HepG2 (cell line): ENCODE measurements around the gene ABCB6. TPM values are rescaled to one million over a fixed set of nuclear protein-coding genes. Genes with fewer than 3 reads are reported as not detected.

Experiments
- ADNP ChIP-seq: sonication (generic); formaldehyde crosslinking; IDR thresholded peaks from 2 replicates; pipeline ENCODE4 v1.4.0; 2020; ENCODE audit warnings: missing genetic modification reagents
- ARNT ChIP-seq: fragments of 450-650 bp; IDR thresholded peaks from 2 replicates; pipeline ENCODE4 v1.6.1; 2017
- ATF3 ChIP-seq: sonication (generic); formaldehyde crosslinking; IDR thresholded peaks from 2 replicates; pipeline ENCODE4 v1.4.0; 2020; ENCODE audit warnings: missing genetic modification reagents
- DMTF1 ChIP-seq: sonication (generic); formaldehyde crosslinking; IDR thresholded peaks from 2 replicates; pipeline ENCODE4 v1.4.0; 2020; ENCODE audit warnings: mild to moderate bottlenecking, missing genetic modification reagents
- EZH2 ChIP-seq: conservative IDR thresholded peaks from 2 replicates; pipeline ENCODE4 v1.6.1; 2012; ENCODE audit warnings: mild to moderate bottlenecking, low read depth, low read length, moderate library complexity
- FOXP4 ChIP-seq: sonication (generic); formaldehyde crosslinking; IDR thresholded peaks from 2 replicates; pipeline ENCODE4 v1.4.0; 2020; ENCODE audit warnings: missing genetic modification reagents
- GLMP ChIP-seq: sonication (generic); formaldehyde crosslinking; IDR thresholded peaks from 2 replicates; pipeline ENCODE4 v1.9.0; 2021; ENCODE audit warnings: missing genetic modification reagents, mild to moderate bottlenecking, borderline replicate concordance
- KDM5B ChIP-seq: sonication (generic); formaldehyde crosslinking; IDR thresholded peaks from 2 replicates; pipeline ENCODE4 v1.4.0; 2020; ENCODE audit warnings: missing genetic modification reagents, mild to moderate bottlenecking, borderline replicate concordance
- MAFF ChIP-seq: IDR thresholded peaks from 2 replicates; pipeline ENCODE4 v1.6.1; 2011; ENCODE audit warnings: low read depth, low read length, improper control_type of control experiment
- MAZ ChIP-seq, 2 experiments: sonication (generic) in 1 of 2; formaldehyde crosslinking in 1 of 2; IDR thresholded peaks; 2 replicates each; pipeline versions ENCODE4 v1.5.0 to v1.6.1; 2012 to 2020; ENCODE audit warnings: low read depth in 2 of 2, mild to moderate bottlenecking in 2 of 2, borderline replicate concordance in 1 of 2, improper control_type of control experiment in 1 of 2, low read length in 1 of 2, missing genetic modification reagents in 1 of 2, moderate library complexity in 1 of 2
- PCBP2 ChIP-seq: fragments of 200-400 bp; formaldehyde crosslinking; optimal IDR thresholded peaks from 2 replicates; pipeline ENCODE3; 2018; ENCODE audit warnings: low read length, low read depth; ENCODE audit not compliant: poor library complexity, severe bottlenecking
- SMAD1 ChIP-seq: sonication (generic); formaldehyde crosslinking; IDR thresholded peaks from 2 replicates; pipeline ENCODE4 v1.4.0; 2020; ENCODE audit warnings: missing genetic modification reagents, low read depth, mild to moderate bottlenecking, borderline replicate concordance
- ZBTB39 ChIP-seq: sonication (generic); formaldehyde crosslinking; IDR thresholded peaks from 2 replicates; pipeline ENCODE4 v1.5.0; 2020; ENCODE audit warnings: missing genetic modification reagents
- ZNF160 ChIP-seq: sonication (generic); formaldehyde crosslinking; IDR thresholded peaks from 2 replicates; pipeline ENCODE4 v1.8.0; 2022; ENCODE audit warnings: mild to moderate bottlenecking, inconsistent platforms, missing genetic modification reagents
- ZNF253 ChIP-seq: sonication (generic); formaldehyde crosslinking; IDR thresholded peaks from 2 replicates; pipeline ENCODE4 v1.8.0; 2022; ENCODE audit warnings: mild to moderate bottlenecking, missing genetic modification reagents, borderline replicate concordance
- ZNF546 ChIP-seq: sonication (generic); formaldehyde crosslinking; conservative IDR thresholded peaks from 2 replicates; pipeline ENCODE4 v1.8.1; 2023; ENCODE audit warnings: mild to moderate bottlenecking, missing genetic modification reagents
- ZNF644 ChIP-seq: IDR thresholded peaks from 2 replicates; pipeline ENCODE4 v1.6.1; 2016; ENCODE audit warnings: low read depth
- ZNF652 ChIP-seq: IDR thresholded peaks from 2 replicates; pipeline ENCODE4 v1.6.1; 2016; ENCODE audit warnings: low read depth, borderline replicate concordance
- ZSCAN9 ChIP-seq: IDR thresholded peaks from 2 replicates; pipeline ENCODE4 v1.6.1; 2016; ENCODE audit warnings: borderline replicate concordance
- polyA plus RNA-seq, 8 experiments: library from polyadenylated mRNA; depleted of rRNA in 3 of 8; stranded (reverse) in 7 of 8; unstranded in 1 of 8; fragments of >200 nt; fragmentation: Illumina TruSeq in 4 of 8; extraction: Trizol in 4 of 8; gene quantifications; 2 replicates each; pipeline versions ENCODE4 v1.2.1 to v1.2.3, GENCODE V29; 2011 to 2016; ENCODE audit warnings: low read depth in 4 of 8, missing spikeins in 1 of 8, mixed read lengths in 1 of 8; ENCODE audit not compliant: insufficient read depth in 1 of 8
- total RNA-seq, 5 experiments: library from RNA; depleted of rRNA; stranded (reverse); fragments of >200 nt; fragmentation: Illumina TruSeq; extraction: Trizol; gene quantifications; 2 replicates each; pipeline ENCODE4 v1.2.3, GENCODE V29; 2016; ENCODE audit warnings: low read depth in 1 of 5

Gene ABCB6
- total and polyA plus RNA-seq, 2 of the 13 experiments (the other 11 are each of a cell fraction or from before 2014, with no cell fraction given) = 91.1 to 137 TPM

- TF ChIP-seq MAZ (IDR thresholded peaks at IDR 0.05; ENCODE audit: borderline replicate concordance, low read depth, low read length) (no peak; the same call in 1 of the 2 replicates), MAZ (CRISPR knock-in tag; IDR thresholded peaks at IDR 0.05; ENCODE audit: low read depth) (0 out of 2 replicates have a peak, but pooled peaks have one; percentile 36), EZH2 (no peak), GLMP (no peak), DMTF1 (CRISPR knock-in tag) (no peak), ZNF644 (no peak), ADNP (CRISPR knock-in tag) (no peak), ZNF546 (CRISPR knock-in tag) (no peak), FOXP4 (CRISPR knock-in tag) (peak; percentile 45), ZBTB39 (0 out of 2 replicates have a peak, but pooled peaks have one; percentile 65), ARNT (no peak), ZNF160 (CRISPR knock-in tag) (no peak), ZSCAN9 (CRISPR knock-in tag) (no peak), MAFF (no peak), ZNF652 (no peak), PCBP2 (no peak), ATF3 (CRISPR knock-in tag) (no peak), ZNF253 (CRISPR knock-in tag) (no peak), KDM5B (CRISPR knock-in tag) (peak; percentile 30), SMAD1 (CRISPR knock-in tag) (0 out of 2 replicates have a peak, but pooled peaks have one; percentile 2)
Measured at GRCh38 chr2:219253753-219254589, 35.2 kb upstream of the ABCB6 start, which contains the start of gene TUBA4A (continued).
